IPS DF 4.7 (cell line): ENCODE data around the gene TDRD7.

Source experiments
- DNase-seq: peaks from one replicate; pipeline ENCODE4 v3.0.0-alpha.2; 2013; ENCODE audit warnings: low spot score; ENCODE audit errors: extremely low read depth

Gene TDRD7

GRCh38 chr9:97527626-97528528 lies 116.0 kb downstream of the TDRD7 start:
- no peak for DNase-seq

- DNase-seq = no peak
Observed at GRCh38 chr9:97528529-97529230, 116.8 kb downstream of the TDRD7 start.

GRCh38 chr9:97529363-97530076 lies 117.6 kb downstream of the TDRD7 start:
- DNase-seq = no peak

GRCh38 chr9:97531888-97532376 lies 120.0 kb downstream of the TDRD7 start:
- DNase-seq = no peak

GRCh38 chr9:97534185-97534584 lies 122.3 kb downstream of the TDRD7 start:
- no peak for DNase-seq

- no peak for DNase-seq
Observed at GRCh38 chr9:97534961-97535594, 123.2 kb downstream of the TDRD7 start.

- DNase-seq = no peak
Observed at GRCh38 chr9:97535771-97536170, 123.9 kb downstream of the TDRD7 start.

- DNase-seq = no peak
Observed at GRCh38 chr9:97536480-97536879, 124.6 kb downstream of the TDRD7 start.

- no peak for DNase-seq
Observed at GRCh38 chr9:97543561-97543960, 131.7 kb downstream of the TDRD7 start.

GRCh38 chr9:97545486-97545885 lies 133.6 kb downstream of the TDRD7 start:
- no peak for DNase-seq
